PC-3 (cell line): Measurements from ENCODE around the gene PRXL2A. TPM values are rescaled to one million over a fixed set of nuclear protein-coding genes. Genes with fewer than 3 reads are reported as not detected.
"Not testable (repeated sequence)": the region's sequence is repeated elsewhere in the genome, so short reads cannot be mapped to it uniquely, and the experiment has no call there.

Experiments used
- ATAC-seq: fragments of 200-7000 bp; cut with Tn5 transposase; 2 replicates; pipeline ENCODE4 v1.9.1; 2020; ENCODE audit warnings: mild to moderate bottlenecking, moderate library complexity
- Bru-seq: library from RNA; stranded (reverse); fragments of 400-500 nt; gene quantifications from one replicate; lab custom pipeline; 2021; lab: Mats Ljungman, UMichigan
- BruChase-seq, 2 experiments: library from RNA; stranded (reverse); fragments of 400-500 nt; gene quantifications; one replicate each; lab custom pipeline; 2021; lab: Mats Ljungman, UMichigan
- BruUV-seq: library from RNA; stranded (reverse); fragments of 400-500 nt; replicated peaks from 2 replicates; lab custom pipeline; 2021; lab: Mats Ljungman, UMichigan
- CTCF ChIA-PET: fragments of 300-600 bp; sonication (Branson Sonifier 250); formaldehyde crosslinking; loops from one replicate; lab custom pipeline; 2022; ENCODE audit warnings: antibody characterized with exemption; lab: Charles Lee
- POLR2A ChIA-PET: fragments of 300-600 bp; sonication (Branson Sonifier 250); formaldehyde crosslinking; loops from one replicate; lab custom pipeline; 2022; ENCODE audit warnings: antibody characterized with exemption; ENCODE audit not compliant: unreplicated experiment; lab: Charles Lee
- DNase-seq: peaks from one replicate; pipeline ENCODE4 v3.0.0-alpha.2; 2015
- H2AFZ ChIP-seq: fragments of 300-600 bp; sonication (generic); 2 replicates; pipeline ENCODE4 v1.6.0; 2016; ENCODE audit warnings: antibody characterized with exemption, low read length
- H3F3A ChIP-seq: fragments of 300-600 bp; sonication (generic); one replicate; pipeline ENCODE4 v1.6.0; 2017; ENCODE audit warnings: antibody characterized with exemption, low read length, control low read depth, mild to moderate bottlenecking; ENCODE audit not compliant: unreplicated experiment
- H3K27ac ChIP-seq: fragments of 300-600 bp; sonication (generic); 2 replicates; pipeline ENCODE4 v1.5.1; 2016; ENCODE audit warnings: mild to moderate bottlenecking, low read length
- H3K27me3 ChIP-seq: fragments of 300-600 bp; sonication (generic); 2 replicates; pipeline ENCODE4 v1.6.1; 2016; ENCODE audit warnings: low read length, mixed read lengths
- H3K36me3 ChIP-seq: fragments of 300-600 bp; sonication (generic); 2 replicates; pipeline ENCODE4 v1.6.1; 2016; ENCODE audit warnings: low read depth, mixed run types, low read length, mixed read lengths
- H3K4me1 ChIP-seq: fragments of 300-600 bp; sonication (generic); 2 replicates; pipeline ENCODE4 v1.5.1; 2016; ENCODE audit warnings: low read length; ENCODE audit not compliant: insufficient read depth
- H3K4me2 ChIP-seq: fragments of 300-600 bp; sonication (generic); 2 replicates; pipeline ENCODE4 v1.6.0; 2016; ENCODE audit warnings: low read length
- H3K4me3 ChIP-seq: fragments of 300-600 bp; sonication (generic); 2 replicates; pipeline ENCODE4 v1.5.1; 2016; ENCODE audit warnings: mild to moderate bottlenecking, low read length, mixed read lengths
- H3K79me2 ChIP-seq: fragments of 300-600 bp; sonication (generic); 2 replicates; pipeline ENCODE4 v1.6.1; 2017; ENCODE audit warnings: low read length, mixed read lengths
- H3K9ac ChIP-seq: fragments of 300-600 bp; sonication (generic); 2 replicates; pipeline ENCODE4 v1.6.0; 2016; ENCODE audit warnings: mild to moderate bottlenecking, low read length
- H3K9me2 ChIP-seq: fragments of 300-600 bp; sonication (generic); replicated peaks from 2 replicates; pipeline ENCODE4 v1.6.1; 2016; ENCODE audit warnings: mixed run types, low read length, mixed read lengths
- H3K9me3 ChIP-seq: fragments of 300-600 bp; sonication (generic); 2 replicates; pipeline ENCODE4 v1.6.1; 2016; ENCODE audit warnings: low read length, mixed read lengths
- H4K20me1 ChIP-seq: fragments of 300-600 bp; sonication (generic); 2 replicates; pipeline ENCODE4 v1.6.1; 2016; ENCODE audit warnings: low read length, mixed read lengths
- EZH2 ChIP-seq: fragments of 300-600 bp; sonication (generic); IDR thresholded peaks from one replicate; pipeline ENCODE4 v1.6.1; 2017; ENCODE audit warnings: antibody characterized with exemption, mild to moderate bottlenecking, low read length; ENCODE audit not compliant: unreplicated experiment
- EZH2phosphoT487 ChIP-seq: fragments of 300-600 bp; sonication (generic); IDR thresholded peaks from 2 replicates; pipeline ENCODE4 v1.6.1; 2018; ENCODE audit warnings: mild to moderate bottlenecking, antibody characterized with exemption, low read length, borderline replicate concordance
- intact Hi-C: fragments of 100-400 bp; cut with micrococcal nuclease; formaldehyde crosslinking; loops from 2 replicates; pipeline ENCODE4 v1.9.0; 2023
- long read RNA-seq: library from polyadenylated mRNA; unstranded; transcript quantifications from one replicate; pipeline ENCODE4 v2.0.0, GENCODE V29; 2021; ENCODE audit not compliant: unreplicated experiment
- total RNA-seq: library from RNA; depleted of rRNA; stranded (reverse); fragments of >200 nt; gene quantifications from 2 replicates; pipeline ENCODE4 v1.2.3, GENCODE V29; 2014; rRNA removed
- TF ChIP-seq, protein P1 (sequence below): fragments of 300-600 bp; sonication (generic); conservative IDR thresholded peaks from 2 replicates; pipeline ENCODE4 v1.5.1; 2017; ENCODE audit warnings: antibody characterized with exemption, low read depth, mild to moderate bottlenecking, low read length

Gene PRXL2A
- total RNA-seq (not detected in 2 replicates), Bru-seq, nascent RNA (not detected), BruChase-seq, experiment 1, labeled RNA remaining after a 6-hour chase (not detected), BruChase-seq, experiment 2, labeled RNA remaining after a 2-hour chase (not detected)
- long read RNA-seq = 0 reads

DNA sequence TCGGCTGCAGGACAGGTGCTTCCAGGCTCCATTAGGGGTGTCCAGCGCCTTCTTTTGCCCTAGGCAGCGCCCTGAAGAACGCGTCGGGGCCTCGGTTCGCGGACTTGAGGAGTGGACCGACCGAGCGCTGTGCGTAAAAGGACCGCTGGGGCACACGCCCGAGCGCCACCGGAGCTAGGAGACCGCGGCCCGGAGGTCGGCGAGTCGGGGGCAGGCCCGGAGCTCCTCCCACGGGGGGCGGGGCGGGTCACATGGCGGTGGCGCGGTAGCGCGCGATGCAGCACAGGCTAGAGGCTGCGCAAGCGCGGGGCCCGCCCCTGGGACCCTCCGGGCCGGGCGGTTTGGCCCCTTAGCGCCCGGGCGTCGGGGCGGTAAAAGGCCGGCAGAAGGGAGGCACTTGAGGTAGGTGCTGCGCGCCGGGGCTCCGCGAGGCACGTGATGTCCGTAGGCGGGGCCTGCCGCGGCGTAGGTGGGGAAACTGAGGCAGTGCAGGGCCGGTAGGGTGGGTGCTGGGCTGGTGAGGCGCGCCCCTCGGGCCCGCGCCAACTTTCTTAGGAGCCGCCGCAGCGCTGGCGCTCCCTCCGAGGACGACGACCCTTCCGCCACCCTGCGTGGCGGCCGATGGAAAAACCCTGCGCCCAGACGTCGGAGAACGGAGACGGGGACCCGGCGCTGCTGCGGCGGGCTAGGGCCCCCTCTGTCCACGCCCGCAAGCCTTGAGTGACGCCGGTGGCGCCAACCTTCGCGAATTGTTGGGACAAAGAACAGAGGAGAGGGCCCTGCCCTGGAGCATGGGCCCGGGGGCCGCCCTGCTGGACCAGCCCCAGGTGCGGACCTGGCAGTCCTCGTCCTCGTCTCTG is at the start of gene PRXL2A:
PRXL2A (plus strand) TSS at position 310 of the 860 bp plus-strand sequence. CDS start 11,917 bp downstream, outside the sequence.
- H3K9me2 ChIP-seq = no peaks in the 10 kb centered on the region
- no peaks in the 10 kb centered on the region for H3F3A ChIP-seq
- H3K36me3 ChIP-seq = no peaks in the 10 kb centered on the region
- no peak for ATAC-seq
- ChIA-PET CTCF (no interaction called here), POLR2A (no interaction called here)
- no TSS peak for BruUV-seq
- no peaks in the 10 kb centered on the region for H4K20me1 ChIP-seq
- no peak within 1 kb of the TSS for H3K4me3 ChIP-seq
- H3K27me3 ChIP-seq = no peaks in the 10 kb centered on the region
- no peak within 1 kb of the TSS for H2AFZ ChIP-seq
- H3K9me3 ChIP-seq = no peaks in the 10 kb centered on the region
- intact Hi-C loops = no loop called here
- no peaks in the 10 kb centered on the region for H3K79me2 ChIP-seq
- H3K27ac ChIP-seq = no peak within 1 kb of the TSS
- no peak within 1 kb of the TSS for H3K9ac ChIP-seq
- no peak within 1 kb of the TSS for H3K4me2 ChIP-seq
- no peak for DNase-seq
- no peak for TF ChIP-seq EZH2phosphoT487
- no peaks in the 10 kb centered on the region for H3K4me1 ChIP-seq

DNA sequence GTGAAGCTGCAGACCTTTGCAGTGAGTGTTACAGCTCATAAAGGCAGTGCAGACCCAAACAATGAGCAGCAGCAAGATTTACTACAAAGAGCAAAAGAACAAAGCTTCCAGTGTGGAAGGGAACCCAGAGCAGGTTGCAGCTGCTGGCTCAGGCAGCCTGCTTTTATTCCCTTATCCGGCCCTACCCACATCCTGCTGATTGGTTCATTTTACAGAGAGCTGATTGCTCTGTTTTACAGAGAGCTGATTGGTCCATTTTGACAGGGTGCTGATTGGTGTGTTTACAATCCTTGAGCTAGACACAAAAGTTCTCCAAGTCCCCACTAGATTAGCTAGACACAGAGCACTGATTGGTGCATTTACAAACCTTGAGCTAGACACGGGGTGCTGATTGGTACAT is 49.4 kb upstream of the PRXL2A start:
- H3K4me3 ChIP-seq, H3K9ac ChIP-seq, BruUV-seq, H3F3A ChIP-seq, H2AFZ ChIP-seq, H3K4me1 ChIP-seq, DNase-seq, POLR2A ChIA-PET, CTCF ChIA-PET, intact Hi-C loops, H3K27ac ChIP-seq, H3K27me3 ChIP-seq, ATAC-seq, H3K9me2 ChIP-seq, H3K36me3 ChIP-seq, H3K9me3 ChIP-seq, H4K20me1 ChIP-seq, H3K4me2 ChIP-seq, H3K79me2 ChIP-seq: not testable (repeated sequence)

GRCh38 chr10:80359644-80360043 is 48.7 kb upstream of the PRXL2A start:
- DNase-seq (no peak), ATAC-seq (no peak)
- H4K20me1 ChIP-seq = no peaks in the 10 kb centered on the region
- ChIA-PET POLR2A (no interaction called here), CTCF (no interaction called here)
- H3F3A ChIP-seq = no peaks in the 10 kb centered on the region
- no peaks in the 10 kb centered on the region for H3K9me2 ChIP-seq
- no peak overlapping the region for H3K9ac ChIP-seq
- H3K4me1 ChIP-seq = no peaks in the 10 kb centered on the region
- H3K9me3 ChIP-seq = no peaks in the 10 kb centered on the region
- no peak overlapping the region for H3K27ac ChIP-seq
- H3K36me3 ChIP-seq = no peaks in the 10 kb centered on the region
- H3K4me2 ChIP-seq = no peak overlapping the region
- H2AFZ ChIP-seq = no peak overlapping the region
- intact Hi-C loops = no loop called here
- TF ChIP-seq, protein P1, sequence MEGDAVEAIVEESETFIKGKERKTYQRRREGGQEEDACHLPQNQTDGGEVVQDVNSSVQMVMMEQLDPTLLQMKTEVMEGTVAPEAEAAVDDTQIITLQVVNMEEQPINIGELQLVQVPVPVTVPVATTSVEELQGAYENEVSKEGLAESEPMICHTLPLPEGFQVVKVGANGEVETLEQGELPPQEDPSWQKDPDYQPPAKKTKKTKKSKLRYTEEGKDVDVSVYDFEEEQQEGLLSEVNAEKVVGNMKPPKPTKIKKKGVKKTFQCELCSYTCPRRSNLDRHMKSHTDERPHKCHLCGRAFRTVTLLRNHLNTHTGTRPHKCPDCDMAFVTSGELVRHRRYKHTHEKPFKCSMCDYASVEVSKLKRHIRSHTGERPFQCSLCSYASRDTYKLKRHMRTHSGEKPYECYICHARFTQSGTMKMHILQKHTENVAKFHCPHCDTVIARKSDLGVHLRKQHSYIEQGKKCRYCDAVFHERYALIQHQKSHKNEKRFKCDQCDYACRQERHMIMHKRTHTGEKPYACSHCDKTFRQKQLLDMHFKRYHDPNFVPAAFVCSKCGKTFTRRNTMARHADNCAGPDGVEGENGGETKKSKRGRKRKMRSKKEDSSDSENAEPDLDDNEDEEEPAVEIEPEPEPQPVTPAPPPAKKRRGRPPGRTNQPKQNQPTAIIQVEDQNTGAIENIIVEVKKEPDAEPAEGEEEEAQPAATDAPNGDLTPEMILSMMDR = no peak
- no peak for TF ChIP-seq EZH2phosphoT487
- TF ChIP-seq EZH2 = no peak
- H3K79me2 ChIP-seq = no peaks in the 10 kb centered on the region
- no peaks in the 10 kb centered on the region for H3K27me3 ChIP-seq
- no TSS peak for BruUV-seq
- no peak overlapping the region for H3K4me3 ChIP-seq
